HuH-7.5 (cell line): Measurements from ENCODE around the gene ANKS1B.

Source experiments
- DNase-seq: peaks from one replicate; pipeline ENCODE4 v3.0.0; 2011; ENCODE audit warnings: low spot score

ANKS1B gene

GRCh38 chr12:99192489-99192888 is 792.2 kb downstream of the ANKS1B start:
- DNase-seq: no peak

DNA sequence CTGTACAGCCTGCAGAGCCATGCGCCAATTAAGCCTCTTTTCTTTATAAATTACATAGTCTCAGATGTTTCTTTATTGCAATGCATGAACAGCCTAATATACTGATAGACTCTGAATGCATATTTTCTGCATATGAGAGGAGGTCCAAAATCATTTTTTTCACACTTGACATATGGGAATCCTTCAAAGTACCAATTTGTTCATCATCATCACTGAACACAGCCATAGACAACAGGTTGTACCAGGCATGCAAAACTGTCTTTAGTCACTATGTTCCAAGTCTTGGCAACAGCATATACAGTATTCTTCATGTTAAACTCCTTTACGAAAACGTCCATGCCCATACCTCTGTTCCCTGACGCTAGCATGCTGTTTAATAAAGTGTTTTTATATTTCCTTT is 807.9 kb downstream of the ANKS1B start:
- no peak for DNase-seq

DNA sequence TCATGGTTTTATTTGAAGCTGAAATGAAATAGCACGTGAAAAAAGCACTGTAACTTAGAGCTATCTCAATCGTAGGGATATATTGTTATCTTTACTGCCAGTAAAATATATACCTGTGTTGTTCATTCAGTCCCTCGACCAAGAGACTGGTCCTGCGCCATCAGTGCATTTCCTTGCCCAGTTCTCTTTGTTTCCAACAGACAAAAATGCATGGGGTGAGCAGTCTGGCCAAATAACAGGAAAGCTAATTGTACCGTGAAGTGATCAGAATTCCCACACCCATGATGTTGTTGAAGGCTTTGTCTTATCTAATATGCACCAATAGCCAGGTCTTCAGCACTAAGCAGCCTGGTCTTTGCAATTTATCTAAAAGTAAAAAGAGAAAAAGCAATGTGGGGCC is 814.3 kb downstream of the ANKS1B start:
- no peak for DNase-seq

GRCh38 chr12:99170037-99170436 is 814.7 kb downstream of the ANKS1B start:
- no peak for DNase-seq

DNA sequence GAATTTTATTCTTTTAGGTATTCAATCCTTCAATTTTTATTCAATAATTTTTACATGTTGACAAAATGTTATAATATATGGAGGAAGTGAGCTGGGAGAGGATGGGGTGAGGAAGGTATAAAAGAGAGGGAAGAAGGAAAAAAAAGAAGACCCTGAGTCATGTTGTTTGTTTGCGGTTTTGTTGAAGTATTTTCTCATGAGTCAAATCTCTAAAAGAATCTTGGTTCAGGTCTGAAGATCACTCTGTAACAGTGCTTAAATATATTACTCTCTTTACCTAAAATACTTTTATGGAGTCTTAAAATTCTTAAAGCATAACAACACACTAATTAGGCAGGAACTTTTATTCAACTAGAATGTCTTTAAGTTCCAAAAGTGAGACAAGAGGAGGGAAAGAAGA is 826.8 kb downstream of the ANKS1B start:
- no peak for DNase-seq

DNA sequence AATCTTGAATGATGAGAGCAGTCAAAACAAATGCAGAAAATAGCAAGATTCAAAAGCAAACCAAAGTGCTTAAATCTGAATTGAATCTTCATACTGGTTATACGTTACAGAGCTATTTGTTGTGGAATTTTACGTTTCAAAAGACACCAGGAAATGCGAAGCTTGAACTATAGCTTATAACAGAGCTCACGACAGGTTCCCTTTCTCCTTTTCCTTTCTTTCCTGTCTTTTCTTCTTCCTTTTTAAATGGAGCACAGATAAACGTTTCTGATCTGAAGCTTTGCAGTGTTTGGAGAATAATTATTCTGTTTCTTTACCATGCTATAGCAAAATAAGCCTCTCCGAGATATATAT is 829.8 kb downstream of the ANKS1B start:
- DNase-seq: no peak

GRCh38 chr12:99154216-99154982 is 830.3 kb downstream of the ANKS1B start:
- DNase-seq: no peak

DNA sequence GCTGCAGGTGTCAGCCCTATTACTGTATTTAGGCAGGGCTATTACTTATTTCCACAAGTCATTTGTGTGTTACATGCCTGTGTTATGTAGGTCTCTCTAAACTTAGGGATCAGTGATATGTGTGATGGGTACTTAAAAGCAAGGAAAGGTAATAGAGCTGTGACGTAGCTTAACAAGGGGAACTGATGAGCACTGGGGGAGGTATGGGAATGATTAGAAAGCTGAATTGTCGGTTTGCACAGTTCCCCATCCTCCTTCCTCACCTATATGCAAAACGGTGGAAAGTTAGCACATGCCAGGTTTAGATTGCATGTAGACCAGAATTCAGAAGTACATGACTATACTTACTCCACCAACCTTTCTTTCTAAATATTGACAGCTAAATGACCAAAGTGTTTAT is 831.4 kb downstream of the ANKS1B start:
- DNase-seq: no peak

DNA sequence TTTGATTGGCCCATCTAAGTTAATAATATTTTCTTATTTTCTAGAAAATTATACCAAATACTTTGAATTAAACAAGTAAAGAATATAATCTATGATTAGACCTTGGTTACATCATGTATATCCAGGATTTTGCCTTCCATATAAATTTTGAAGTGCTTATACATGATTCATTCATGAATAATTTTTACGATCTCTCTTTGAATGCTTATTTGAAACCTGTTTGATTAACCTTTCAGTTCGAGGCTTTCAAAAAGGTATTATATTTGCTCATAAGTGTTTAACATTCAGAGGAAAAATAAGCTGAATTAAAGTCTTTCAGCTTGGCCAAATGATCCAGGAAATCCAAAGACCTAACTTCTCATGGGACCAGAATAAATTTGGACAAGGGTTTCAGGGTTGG is 832.4 kb downstream of the ANKS1B start:
- no peak for DNase-seq

DNA sequence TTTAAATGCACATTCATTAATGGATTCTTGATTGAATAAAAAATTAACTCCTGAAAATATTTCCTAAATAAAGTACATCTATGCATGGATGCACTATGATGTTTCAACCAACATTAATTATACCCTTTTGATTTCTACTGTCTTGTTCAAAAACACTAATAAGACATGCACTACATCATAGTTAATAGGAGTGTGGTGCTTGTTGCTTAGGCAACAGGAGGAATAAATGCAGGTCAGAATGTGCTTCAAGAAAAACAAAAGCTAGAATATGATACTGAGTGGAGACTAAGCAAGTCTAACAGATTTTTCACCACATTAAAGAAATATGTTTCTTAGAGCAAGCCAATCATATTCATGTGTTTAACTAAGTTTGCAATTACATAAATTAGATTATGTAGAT is 833.0 kb downstream of the ANKS1B start:
- DNase-seq: no peak

- no peak for DNase-seq
Observed at GRCh38 chr12:99147130-99147529, 837.6 kb downstream of the ANKS1B start.

DNA sequence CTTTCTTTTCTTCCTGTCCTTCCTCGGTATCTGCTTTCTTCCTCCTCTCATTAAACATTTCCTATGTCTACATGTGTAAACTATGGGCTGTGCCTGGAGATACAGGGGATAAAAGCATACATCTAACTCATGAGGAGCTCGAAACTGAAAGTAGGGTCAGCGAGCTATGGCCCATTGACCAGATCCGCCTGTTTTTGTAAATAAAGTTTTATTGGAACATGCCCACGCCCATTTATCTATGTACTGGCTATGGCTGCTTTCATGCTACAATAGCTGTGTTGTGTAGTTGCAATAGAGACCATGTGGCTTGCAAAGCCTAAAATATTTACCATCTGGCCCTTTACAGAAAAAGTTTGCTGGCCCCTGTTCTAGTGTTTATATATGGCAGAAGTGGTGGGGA is 838.0 kb downstream of the ANKS1B start:
- DNase-seq: no peak

DNA sequence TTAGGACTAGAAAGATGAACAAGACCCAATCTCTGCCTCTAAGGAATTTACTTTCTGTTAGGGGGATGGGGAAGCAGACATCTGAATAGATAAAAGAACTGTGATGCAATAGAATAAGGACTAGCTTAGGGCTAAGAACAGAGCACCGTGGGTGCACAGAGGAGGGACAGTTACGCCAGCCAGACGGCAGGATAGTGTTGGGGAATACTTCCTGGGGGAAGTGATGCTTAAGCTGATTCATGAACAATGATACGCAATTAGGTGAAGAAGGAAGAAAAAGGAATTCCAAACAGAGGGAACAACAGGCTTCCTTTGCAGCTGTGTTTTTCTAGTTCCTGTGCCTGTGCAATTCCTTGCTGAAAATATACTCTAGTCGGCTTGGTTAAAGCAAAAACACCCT is 838.6 kb downstream of the ANKS1B start:
- DNase-seq: no peak

DNA sequence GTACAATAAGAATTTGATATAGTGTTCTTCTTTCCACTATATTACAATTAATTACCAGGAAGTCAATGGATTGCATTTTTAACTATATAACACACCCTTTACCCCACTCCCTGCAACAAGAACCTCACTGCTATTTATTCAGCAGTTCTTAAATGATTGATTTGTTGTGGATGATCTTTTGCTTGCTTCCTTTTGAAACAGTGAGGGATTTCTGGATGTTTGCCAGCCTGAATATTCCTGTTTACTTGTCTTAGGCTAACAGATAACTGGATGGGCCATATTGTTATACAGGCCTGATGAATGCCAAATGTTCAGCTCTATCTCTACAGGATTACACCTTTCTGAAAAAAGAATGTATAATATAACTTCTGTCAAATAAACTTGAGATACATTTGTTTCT is 842.1 kb downstream of the ANKS1B start:
- DNase-seq: no peak

GRCh38 chr12:99140017-99140720 is 844.6 kb downstream of the ANKS1B start:
- DNase-seq: no peak

DNA sequence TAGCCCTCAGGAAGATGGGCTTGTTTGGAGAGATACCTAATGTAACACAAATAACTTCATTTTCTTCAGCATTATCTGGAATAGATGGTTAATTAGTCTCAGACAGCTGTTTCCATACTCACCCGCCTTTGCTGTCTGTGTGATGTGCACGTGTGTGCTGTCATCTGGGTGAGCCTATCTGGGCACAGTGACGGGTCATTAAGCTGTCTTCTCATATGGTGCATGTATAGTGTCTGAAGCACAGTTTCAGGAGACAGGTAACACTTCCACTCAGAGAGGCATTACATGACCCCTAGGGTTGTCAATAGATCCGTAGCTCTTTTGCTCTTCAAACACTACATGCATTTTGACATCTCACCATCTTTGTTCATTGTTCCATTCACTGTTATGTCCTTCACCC is 846.3 kb downstream of the ANKS1B start:
- no peak for DNase-seq

DNA sequence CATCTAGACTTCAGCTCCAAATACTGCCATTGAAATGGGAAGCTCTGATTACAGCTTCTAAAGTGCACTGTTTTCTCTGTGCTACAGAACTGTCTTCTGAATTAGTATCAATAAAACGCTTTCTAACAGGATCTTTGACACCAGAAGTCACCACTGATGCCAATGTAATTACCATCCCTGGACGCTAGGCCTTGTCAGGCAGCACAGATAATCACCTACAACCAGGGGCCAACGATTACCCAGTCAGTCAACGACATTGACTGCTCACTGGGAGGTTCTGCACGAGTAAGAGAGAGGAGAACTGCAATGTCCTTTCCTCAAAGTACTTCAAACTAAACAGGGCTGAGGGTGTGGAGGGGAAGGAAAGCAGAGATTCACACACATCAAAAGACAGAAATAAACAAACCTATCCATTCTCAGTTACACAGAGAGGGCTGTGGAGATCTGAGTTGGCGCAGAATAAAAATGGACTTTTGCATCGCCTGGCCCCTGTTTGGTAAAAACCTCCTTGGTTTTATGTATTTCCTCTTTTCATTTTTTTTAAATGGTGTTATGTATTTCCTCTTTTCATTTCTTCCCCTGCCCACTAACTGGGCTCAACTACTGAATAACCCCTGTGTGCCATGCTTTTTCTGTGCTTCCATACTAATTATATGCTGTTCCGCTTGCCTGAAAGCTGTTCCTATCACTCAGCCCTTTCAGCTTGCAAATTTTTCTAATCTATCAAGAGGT is 847.4 kb downstream of the ANKS1B start:
- DNase-seq: no peak

DNA sequence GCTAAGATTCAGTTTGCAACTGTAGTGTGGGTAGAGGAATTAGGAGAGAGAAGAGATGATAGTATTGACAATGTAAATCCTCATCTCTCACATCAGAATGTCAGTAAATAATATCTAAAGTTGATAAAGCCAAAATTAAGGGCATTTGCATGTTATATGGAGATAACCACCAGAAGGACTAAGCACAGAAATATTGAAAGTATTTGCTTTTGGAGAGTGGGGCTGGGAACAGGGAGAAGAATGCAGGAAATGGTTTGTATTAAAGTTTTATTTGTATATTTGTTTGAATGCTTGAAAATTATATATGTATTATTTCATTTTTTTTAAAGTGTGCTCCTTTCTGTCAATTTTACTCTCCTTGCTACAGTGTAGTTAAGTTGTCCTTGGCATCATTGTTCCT is 848.2 kb downstream of the ANKS1B start:
- DNase-seq: no peak

GRCh38 chr12:99135376-99135775 is 849.4 kb downstream of the ANKS1B start:
- no peak for DNase-seq

DNA sequence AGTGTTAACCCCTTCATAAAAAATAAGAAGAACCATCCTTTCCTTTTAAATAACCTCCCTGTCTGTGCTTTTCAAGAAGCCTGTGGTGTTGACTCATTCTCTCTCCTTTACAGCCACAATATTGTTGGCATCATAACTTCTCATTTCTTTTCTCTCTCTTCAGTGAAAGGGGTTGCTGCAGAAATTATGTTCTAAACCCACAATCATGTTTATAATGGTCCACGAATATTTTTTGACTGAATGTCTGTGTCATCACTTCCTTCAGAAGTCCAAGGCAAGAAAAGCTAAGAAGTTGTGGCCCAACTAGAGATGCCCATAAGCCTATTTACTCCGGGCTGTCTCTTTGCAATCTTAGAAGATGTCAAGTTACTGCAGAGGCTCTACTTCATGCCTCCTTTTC is 851.3 kb downstream of the ANKS1B start:
- DNase-seq: no peak

DNA sequence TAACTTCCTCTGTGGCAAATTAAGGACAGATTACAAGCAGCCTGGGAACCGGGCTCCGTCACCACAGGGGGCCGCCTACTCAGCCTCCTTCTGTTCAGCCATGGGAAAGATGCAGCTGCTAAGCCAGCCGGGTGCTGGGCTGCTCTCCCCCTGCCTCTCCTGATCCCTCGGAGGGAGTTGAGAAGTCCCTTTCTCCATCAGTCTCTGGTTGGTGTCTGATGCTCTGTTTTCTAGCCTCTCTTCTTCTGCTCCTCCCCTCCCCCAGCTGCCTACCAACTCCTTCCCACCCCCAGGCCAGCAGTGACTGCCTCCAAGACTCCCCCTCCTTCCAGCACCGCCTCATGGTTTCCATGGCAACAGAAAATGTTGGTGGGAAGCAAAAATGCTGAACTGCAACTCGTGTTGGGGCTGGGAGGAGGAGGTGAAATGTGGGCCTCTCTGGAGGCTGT is 853.0 kb downstream of the ANKS1B start:
- DNase-seq: no peak

- DNase-seq: no peak
Observed at GRCh38 chr12:99130808-99131553, 853.8 kb downstream of the ANKS1B start.
